ENCODE results near the gene TCF12. TPM values are rescaled to one million over a fixed set of nuclear protein-coding genes. Genes with fewer than 3 reads are reported as not detected.

The TCF12 gene
- total and polyA plus RNA-seq, 2 of the 8 experiments (the other 6 are each of a cell fraction or from before 2014, with no cell fraction given), result 85.8 to 101 TPM

DNA sequence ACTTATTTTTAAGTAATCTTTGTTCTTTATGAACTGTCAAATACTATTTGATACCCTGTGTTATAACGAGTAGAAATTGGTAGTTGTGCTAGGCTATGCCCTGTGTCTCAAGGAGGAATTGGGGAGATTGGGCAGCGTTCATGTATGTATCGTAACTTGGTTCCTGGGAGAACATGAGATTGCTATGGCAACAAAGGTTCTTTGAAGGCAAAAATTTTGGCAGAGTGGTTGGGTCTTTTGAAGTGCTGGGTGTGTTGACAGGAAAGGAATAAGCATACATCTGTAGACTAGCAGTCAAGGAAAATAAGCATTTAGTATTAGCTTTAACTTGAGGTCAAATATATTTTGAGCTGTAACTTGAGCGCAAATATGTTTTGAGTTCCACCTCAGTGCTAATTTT lies 45.3 kb downstream of the TCF12 start:
- Histone ChIP-seq H3K79me1 (ENCODE audit: low read depth, low read length) (no peaks in the 10 kb centered on the region), H3K36me3 (ENCODE audit: control insufficient read depth in 2 of 4, insufficient read depth in 4 of 4, low read length in 3 of 4) (no peaks in the 10 kb centered on the region), H3K23me2 (ENCODE audit: low read depth, low read length) (no peaks in the 10 kb centered on the region), H3K56ac (replicated peaks; ENCODE audit: insufficient read length, low read depth, low read length) (no peak overlapping the region), H3K4ac (replicated peaks; ENCODE audit: insufficient read length, low read depth, low read length) (no peak overlapping the region), H3K14ac (ENCODE audit: insufficient read length) (no peak overlapping the region), H3K79me2 (ENCODE audit: control insufficient read depth in 1 of 2, insufficient read depth in 2 of 2, low read length in 2 of 2) (peaks cover 4 to 95% of the 10 kb centered on the region in 2 experiments; a peak in 3 of 4 replicates), H4K5ac (ENCODE audit: insufficient read length, low read depth, low read length) (no peak overlapping the region), H2BK12ac (ENCODE audit: low read depth, low read length) (no peak overlapping the region), H3K9me3 (ENCODE audit: insufficient read depth in 2 of 2, low read depth in 1 of 2, low read length in 1 of 2) (no peaks in the 10 kb centered on the region), H2BK15ac (ENCODE audit: low read length) (no peak overlapping the region), H2BK120ac (replicated peaks; ENCODE audit: low read depth, low read length) (no peak overlapping the region), H2AK5ac (ENCODE audit: low read depth, low read length) (no peak overlapping the region), H3K4me2 (ENCODE audit: insufficient read depth in 1 of 2, low read depth in 2 of 2, low read length in 2 of 2) (no peak overlapping the region), H4K20me1 (replicated peaks in 1 of 2; ENCODE audit: control insufficient read depth in 1 of 2, insufficient read depth in 2 of 2, low read length in 2 of 2) (peaks cover 8 to 9% of the 10 kb centered on the region in 2 experiments), H3K27ac (ENCODE audit: low read depth, low read length) (no peak overlapping the region), H3K4me1 (replicated peaks in 1 of 4; ENCODE audit: control insufficient read depth in 3 of 4, insufficient read depth in 4 of 4, low read length in 3 of 4) (peaks cover 0 to 8% (median 5%) of the 10 kb centered on the region in 4 experiments; a peak in 2 of 7 replicates), H3K18ac (ENCODE audit: extremely low read depth, low read length) (no peak overlapping the region), H2BK5ac (ENCODE audit: low read depth, low read length) (no peak overlapping the region), H3K9ac (replicated peaks in 1 of 4; ENCODE audit: extremely low read depth in 1 of 4, low read depth in 3 of 4, low read length in 3 of 4) (no peak overlapping the region; a peak in 1 of 7 replicates), H2BK20ac (ENCODE audit: low read length) (no peak overlapping the region), H2AFZ (ENCODE audit: low read length) (no peak overlapping the region), H3K4me3 (ENCODE audit: extremely low read depth in 1 of 4, insufficient read depth in 2 of 4, low read depth in 3 of 4, low read length in 4 of 4) (no peak overlapping the region), H4K91ac (replicated peaks; ENCODE audit: insufficient read length, low read length) (no peak overlapping the region), H4K8ac (ENCODE audit: extremely low read depth, insufficient read depth, low read length) (no peak overlapping the region), H3K23ac (ENCODE audit: insufficient read length) (no peak overlapping the region), H3K27me3 (replicated peaks in 1 of 4; ENCODE audit: control insufficient read depth in 3 of 4, extremely low read depth in 1 of 4, insufficient read depth in 3 of 4, low read length in 3 of 4) (no peaks in the 10 kb centered on the region)
- FAIRE-seq (no peak), DNase-seq (ENCODE audit: low read depth in 1 of 2, low spot score in 2 of 2) (no peak)
- WGBS, 2 experiments (ENCODE audit: extremely low coverage in 1 of 2, insufficient coverage in 1 of 2, insufficient read length in 1 of 2, insufficient replicate concordance in 2 of 2, low coverage in 1 of 2, low lambda C conversion rate in 2 of 2, missing lambda C conversion rate in 1 of 2), result 90% methylated on average over 4 of the region's 4 CpGs; no CpG with 5 or more reads in 1 of the 2 experiments
- ChIA-PET CTCF (ENCODE audit: partially characterized antibody) (no interaction called here), POLR2A (ENCODE audit: partially characterized antibody) (no interaction called here)
- no peak for TF ChIP-seq SP2 (IDR thresholded peaks at IDR 0.05; ENCODE audit: low read length)
- TF ChIP-seq MAFK (IDR thresholded peaks at IDR 0.05; ENCODE audit: low read depth, low read length), result no peak
- TF ChIP-seq POLR2A (IDR thresholded peaks at IDR 0.05; ENCODE audit: control extremely low read depth in 1 of 2, low read depth in 2 of 2, low read length in 2 of 2), result no peak
- TF ChIP-seq POU5F1 (IDR thresholded peaks at IDR 0.05; ENCODE audit: low read depth, low read length), result no peak
- no peak for TF ChIP-seq JUN (IDR thresholded peaks at IDR 0.05; ENCODE audit: low read depth, low read length)
- no peak for TF ChIP-seq KDM1A (IDR thresholded peaks at IDR 0.05; ENCODE audit: borderline replicate concordance, low read length)
- TF ChIP-seq MAX (IDR thresholded peaks at IDR 0.05), result no peak
- TF ChIP-seq CBX8 (IDR thresholded peaks at IDR 0.05; ENCODE audit: borderline replicate concordance, low read depth, low read length), result no peak
- no peak for TF ChIP-seq USF2 (IDR thresholded peaks at IDR 0.05; ENCODE audit: low read length)
- no peak for TF ChIP-seq SP1 (IDR thresholded peaks at IDR 0.05; ENCODE audit: low read depth, low read length)
